Liver (tissue), 9 donors: Measurements from ENCODE around the gene ADAMTS14. TPM values are rescaled to one million over a fixed set of nuclear protein-coding genes. Genes with fewer than 3 reads are reported as not detected.

Source experiments
- DNase-seq: peaks from one replicate; pipeline ENCODE4 v3.0.0-alpha.2; 2017; ENCODE audit warnings: low spot score
- H3K27ac ChIP-seq, 2 donors: one replicate each; pipeline ENCODE4 v1.7.0; 2013; ENCODE audit warnings: inconsistent platforms in 2 of 2, low read length in 2 of 2, control low read depth in 1 of 2, low read depth in 1 of 2, mild to moderate bottlenecking in 1 of 2
- H3K27me3 ChIP-seq, 4 donors: one replicate each; pipeline versions ENCODE4 v1.6.1 to v1.7.0; 2013; ENCODE audit warnings: low read length in 3 of 4, inconsistent platforms in 1 of 4, mild to moderate bottlenecking in 1 of 4, moderate library complexity in 1 of 4; ENCODE audit not compliant: control insufficient read depth in 4 of 4, insufficient read depth in 4 of 4
- H3K36me3 ChIP-seq, 4 donors: one replicate each; pipeline versions ENCODE4 v1.6.1 to v1.7.0; 2013; ENCODE audit warnings: low read length in 3 of 4, mild to moderate bottlenecking in 3 of 4, low read depth in 1 of 4, moderate library complexity in 1 of 4; ENCODE audit not compliant: control insufficient read depth in 4 of 4, insufficient read depth in 3 of 4
- H3K4me1 ChIP-seq, 4 donors: one replicate each; pipeline versions ENCODE4 v1.6.1 to v1.7.0; 2013; ENCODE audit warnings: low read length in 3 of 4, mild to moderate bottlenecking in 3 of 4, moderate library complexity in 1 of 4; ENCODE audit not compliant: control insufficient read depth in 4 of 4, insufficient read depth in 4 of 4
- H3K4me3 ChIP-seq, 3 donors: one replicate each; pipeline versions ENCODE4 v1.6.1 to v1.7.0; 2013; ENCODE audit warnings: low read length in 3 of 3, control low read depth in 1 of 3, low read depth in 1 of 3, mild to moderate bottlenecking in 1 of 3
- H3K9ac ChIP-seq, 2 donors: one replicate each; pipeline ENCODE4 v1.7.0; 2013; ENCODE audit warnings: low read length in 2 of 2, mild to moderate bottlenecking in 2 of 2, moderate library complexity in 2 of 2, control low read depth in 1 of 2, low read depth in 1 of 2
- H3K9me3 ChIP-seq, 4 donors: one replicate each; pipeline versions ENCODE4 v1.6.1 to v1.7.0; 2013; ENCODE audit warnings: low read length in 3 of 4; ENCODE audit not compliant: control insufficient read depth in 4 of 4
- EGR1 ChIP-seq, 2 donors: IDR thresholded peaks; 2 replicates each; pipeline ENCODE4 v1.6.1; 2016 to 2018; ENCODE audit warnings: antibody characterized with exemption in 2 of 2, low read depth in 2 of 2
- FOXA1 ChIP-seq: IDR thresholded peaks from 2 replicates; pipeline ENCODE4 v1.6.1; 2016; ENCODE audit warnings: antibody characterized with exemption
- FOXA2 ChIP-seq: IDR thresholded peaks from 2 replicates; pipeline ENCODE4 v1.6.1; 2016; ENCODE audit warnings: antibody characterized with exemption
- GABPA ChIP-seq, 2 donors: IDR thresholded peaks in 1 of 2; conservative IDR thresholded peaks in 1 of 2; 2 replicates each; pipeline ENCODE4 v1.6.1; 2016; ENCODE audit warnings: antibody characterized with exemption in 2 of 2, mild to moderate bottlenecking in 1 of 2, moderate library complexity in 1 of 2
- HNF4A ChIP-seq, 2 donors: conservative IDR thresholded peaks; 2 replicates each; pipeline ENCODE4 v1.6.1; 2016; ENCODE audit warnings: antibody characterized with exemption in 2 of 2, mild to moderate bottlenecking in 2 of 2
- HNF4G ChIP-seq: IDR thresholded peaks from 2 replicates; pipeline ENCODE4 v1.6.1; 2016; ENCODE audit warnings: antibody characterized with exemption
- JUND ChIP-seq, 2 donors: IDR thresholded peaks; 2 replicates each; pipeline ENCODE4 v1.6.1; 2016; ENCODE audit warnings: antibody characterized with exemption in 2 of 2
- NR2F2 ChIP-seq: IDR thresholded peaks from 2 replicates; pipeline ENCODE4 v1.6.1; 2016; ENCODE audit warnings: antibody characterized with exemption
- RAD21 ChIP-seq, 2 donors: IDR thresholded peaks; 2 replicates each; pipeline ENCODE4 v1.6.1; 2016; ENCODE audit warnings: antibody characterized with exemption in 2 of 2, mild to moderate bottlenecking in 2 of 2
- RXRA ChIP-seq, 2 donors: IDR thresholded peaks; 2 replicates each; pipeline ENCODE4 v1.6.1; 2017 to 2018; ENCODE audit warnings: antibody characterized with exemption in 2 of 2, mild to moderate bottlenecking in 1 of 2
- SP1 ChIP-seq: IDR thresholded peaks from 2 replicates; pipeline ENCODE4 v1.6.1; 2018; ENCODE audit warnings: antibody characterized with exemption, mild to moderate bottlenecking
- YY1 ChIP-seq: IDR thresholded peaks from 2 replicates; pipeline ENCODE4 v1.6.1; 2016; ENCODE audit warnings: antibody characterized with exemption, mild to moderate bottlenecking
- WGBS: extraction: QIAGEN DNeasy Blood & Tissue Kit; methylation state at CpG from one replicate; pipeline ENCODE4 v1.1.7; 2013; 5-methylcytosine and 5-hydroxymethylcytosine counted together
- polyA plus RNA-seq, 2 donors: library from polyadenylated mRNA; stranded (reverse) in 1 of 2; unstranded in 1 of 2; fragments of 200-250 nt in 1 of 2; fragments of >200 nt in 1 of 2; fragmentation: Nextera tagmentation in 1 of 2; extraction: Ambion mirVana in 1 of 2; gene quantifications; one replicate each; pipeline versions ENCODE4 v1.2.1 to v1.2.3, GENCODE V29; 2013 to 2015
- total RNA-seq, 2 donors: library from RNA; depleted of rRNA; stranded (reverse); fragments of >200 nt; gene quantifications; one replicate each; pipeline ENCODE4 v1.2.3, GENCODE V29; 2014
- TF ChIP-seq, protein P1 (sequence below): IDR thresholded peaks from 2 replicates; pipeline ENCODE4 v1.6.1; 2016; ENCODE audit warnings: antibody characterized with exemption
- TF ChIP-seq, protein P2 (sequence below): IDR thresholded peaks from 2 replicates; pipeline ENCODE4 v1.6.1; 2016; ENCODE audit warnings: antibody characterized with exemption
- TF ChIP-seq, protein P3 (sequence below): IDR thresholded peaks from 2 replicates; pipeline ENCODE4 v1.6.1; 2016; ENCODE audit warnings: antibody characterized with exemption, mild to moderate bottlenecking
- TF ChIP-seq, protein P4 (sequence below): IDR thresholded peaks from 2 replicates; pipeline ENCODE4 v1.6.1; 2016; ENCODE audit warnings: antibody characterized with exemption
- TF ChIP-seq, protein P5 (sequence below): fragments of 150-350 bp; IDR thresholded peaks from 2 replicates; pipeline ENCODE4 v1.5.1; 2017; ENCODE audit warnings: improper control_type of control experiment, low read depth, low read length; ENCODE audit not compliant: missing input control
- donor health status: healthy.
- donor health status: healthy.
- donor health status: healthy.
- donor health status: healthy.
- donor health status: healthy.

ADAMTS14 gene
- total and polyA plus RNA-seq, 4 donors, result 0.09 to 0.33 (median 0.13) TPM

DNA sequence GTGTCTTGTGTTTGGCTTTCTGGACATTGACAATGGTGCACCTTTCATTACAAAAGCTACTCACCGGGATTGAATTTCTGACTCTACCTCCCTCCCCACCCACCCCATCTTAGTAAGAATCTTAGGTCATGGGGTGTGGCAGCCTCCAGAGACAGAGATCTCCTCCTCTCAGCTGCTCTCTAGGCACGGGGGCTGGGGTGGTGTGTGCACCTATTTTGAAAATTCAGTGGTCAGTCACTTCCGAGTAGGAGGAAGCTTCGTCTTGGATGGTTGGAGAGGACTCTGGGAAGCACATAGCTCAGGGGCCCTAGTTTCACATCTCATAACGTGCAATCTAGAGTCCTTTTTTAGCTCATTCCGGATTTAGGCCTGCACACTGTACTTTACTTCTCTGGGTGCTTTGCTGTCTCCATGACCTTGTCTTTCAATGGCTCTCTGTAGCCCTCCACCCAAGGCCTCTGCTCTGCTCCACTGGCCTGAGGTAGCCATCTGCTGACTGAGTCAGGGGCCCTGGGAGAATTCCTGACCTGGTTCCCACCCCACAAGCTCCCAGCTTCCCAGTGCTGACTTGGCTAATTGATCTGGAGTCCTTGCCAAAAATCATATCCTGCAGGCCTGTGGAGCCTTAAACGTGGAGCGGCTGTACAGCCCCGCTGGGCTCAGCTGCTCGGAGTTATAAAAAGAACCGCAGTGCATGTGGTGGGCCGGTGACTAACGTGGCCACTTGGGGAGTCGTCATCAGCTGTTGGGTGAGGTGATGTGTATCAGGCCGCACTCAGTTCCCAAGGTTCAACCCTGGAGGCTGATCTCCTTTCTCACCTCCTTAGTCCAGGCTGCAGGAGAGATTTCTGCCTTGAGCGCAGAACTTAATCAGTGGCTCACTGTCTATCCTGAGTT lies 19.3 kb upstream of the ADAMTS14 start:
- Histone ChIP-seq H3K9ac (no peak overlapping the region), H3K4me1 (no peaks in the 10 kb centered on the region), H3K27me3 (no peaks in the 10 kb centered on the region), H3K36me3 (no peaks in the 10 kb centered on the region), H3K27ac (peak overlapping the region in 1 of 2 donors; percentile 18), H3K4me3 (no peak overlapping the region), H3K9me3 (peaks cover 0 to 4% (median 2%) of the 10 kb centered on the region in 4 donors)
- WGBS, result 68% methylated on average over 16 of the region's 16 CpGs
- no peak for DNase-seq
- no peak for TF ChIP-seq HNF4G
- no peak for TF ChIP-seq SP1
- no peak for TF ChIP-seq NR2F2
- TF ChIP-seq YY1, result no peak
- TF ChIP-seq EGR1 (IDR thresholded peaks at IDR 0.05; ENCODE audit: low read depth in 2 of 2), result no peak
- TF ChIP-seq RXRA (IDR thresholded peaks at IDR 0.05), result no peak
- TF ChIP-seq RAD21 (IDR thresholded peaks at IDR 0.05), result no peak
- no peak for TF ChIP-seq HNF4A (conservative IDR thresholded peaks at IDR 0.05)
- no peak for TF ChIP-seq FOXA1
- TF ChIP-seq, protein P1, sequence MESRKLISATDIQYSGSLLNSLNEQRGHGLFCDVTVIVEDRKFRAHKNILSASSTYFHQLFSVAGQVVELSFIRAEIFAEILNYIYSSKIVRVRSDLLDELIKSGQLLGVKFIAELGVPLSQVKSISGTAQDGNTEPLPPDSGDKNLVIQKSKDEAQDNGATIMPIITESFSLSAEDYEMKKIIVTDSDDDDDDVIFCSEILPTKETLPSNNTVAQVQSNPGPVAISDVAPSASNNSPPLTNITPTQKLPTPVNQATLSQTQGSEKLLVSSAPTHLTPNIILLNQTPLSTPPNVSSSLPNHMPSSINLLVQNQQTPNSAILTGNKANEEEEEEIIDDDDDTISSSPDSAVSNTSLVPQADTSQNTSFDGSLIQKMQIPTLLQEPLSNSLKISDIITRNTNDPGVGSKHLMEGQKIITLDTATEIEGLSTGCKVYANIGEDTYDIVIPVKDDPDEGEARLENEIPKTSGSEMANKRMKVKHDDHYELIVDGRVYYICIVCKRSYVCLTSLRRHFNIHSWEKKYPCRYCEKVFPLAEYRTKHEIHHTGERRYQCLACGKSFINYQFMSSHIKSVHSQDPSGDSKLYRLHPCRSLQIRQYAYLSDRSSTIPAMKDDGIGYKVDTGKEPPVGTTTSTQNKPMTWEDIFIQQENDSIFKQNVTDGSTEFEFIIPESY, result no peak
- TF ChIP-seq, protein P2, sequence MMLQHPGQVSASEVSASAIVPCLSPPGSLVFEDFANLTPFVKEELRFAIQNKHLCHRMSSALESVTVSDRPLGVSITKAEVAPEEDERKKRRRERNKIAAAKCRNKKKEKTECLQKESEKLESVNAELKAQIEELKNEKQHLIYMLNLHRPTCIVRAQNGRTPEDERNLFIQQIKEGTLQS, result no peak
- TF ChIP-seq, protein P3, sequence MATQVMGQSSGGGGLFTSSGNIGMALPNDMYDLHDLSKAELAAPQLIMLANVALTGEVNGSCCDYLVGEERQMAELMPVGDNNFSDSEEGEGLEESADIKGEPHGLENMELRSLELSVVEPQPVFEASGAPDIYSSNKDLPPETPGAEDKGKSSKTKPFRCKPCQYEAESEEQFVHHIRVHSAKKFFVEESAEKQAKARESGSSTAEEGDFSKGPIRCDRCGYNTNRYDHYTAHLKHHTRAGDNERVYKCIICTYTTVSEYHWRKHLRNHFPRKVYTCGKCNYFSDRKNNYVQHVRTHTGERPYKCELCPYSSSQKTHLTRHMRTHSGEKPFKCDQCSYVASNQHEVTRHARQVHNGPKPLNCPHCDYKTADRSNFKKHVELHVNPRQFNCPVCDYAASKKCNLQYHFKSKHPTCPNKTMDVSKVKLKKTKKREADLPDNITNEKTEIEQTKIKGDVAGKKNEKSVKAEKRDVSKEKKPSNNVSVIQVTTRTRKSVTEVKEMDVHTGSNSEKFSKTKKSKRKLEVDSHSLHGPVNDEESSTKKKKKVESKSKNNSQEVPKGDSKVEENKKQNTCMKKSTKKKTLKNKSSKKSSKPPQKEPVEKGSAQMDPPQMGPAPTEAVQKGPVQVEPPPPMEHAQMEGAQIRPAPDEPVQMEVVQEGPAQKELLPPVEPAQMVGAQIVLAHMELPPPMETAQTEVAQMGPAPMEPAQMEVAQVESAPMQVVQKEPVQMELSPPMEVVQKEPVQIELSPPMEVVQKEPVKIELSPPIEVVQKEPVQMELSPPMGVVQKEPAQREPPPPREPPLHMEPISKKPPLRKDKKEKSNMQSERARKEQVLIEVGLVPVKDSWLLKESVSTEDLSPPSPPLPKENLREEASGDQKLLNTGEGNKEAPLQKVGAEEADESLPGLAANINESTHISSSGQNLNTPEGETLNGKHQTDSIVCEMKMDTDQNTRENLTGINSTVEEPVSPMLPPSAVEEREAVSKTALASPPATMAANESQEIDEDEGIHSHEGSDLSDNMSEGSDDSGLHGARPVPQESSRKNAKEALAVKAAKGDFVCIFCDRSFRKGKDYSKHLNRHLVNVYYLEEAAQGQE, result no peak
- no peak for TF ChIP-seq FOXA2
- TF ChIP-seq GABPA (IDR thresholded peaks at IDR 0.05 in 1 of 2, conservative IDR thresholded peaks at IDR 0.05 in 1 of 2), result no peak
- TF ChIP-seq JUND (IDR thresholded peaks at IDR 0.05), result no peak
- TF ChIP-seq, protein P4, sequence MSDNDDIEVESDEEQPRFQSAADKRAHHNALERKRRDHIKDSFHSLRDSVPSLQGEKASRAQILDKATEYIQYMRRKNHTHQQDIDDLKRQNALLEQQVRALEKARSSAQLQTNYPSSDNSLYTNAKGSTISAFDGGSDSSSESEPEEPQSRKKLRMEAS, result no peak
- TF ChIP-seq, protein P5, sequence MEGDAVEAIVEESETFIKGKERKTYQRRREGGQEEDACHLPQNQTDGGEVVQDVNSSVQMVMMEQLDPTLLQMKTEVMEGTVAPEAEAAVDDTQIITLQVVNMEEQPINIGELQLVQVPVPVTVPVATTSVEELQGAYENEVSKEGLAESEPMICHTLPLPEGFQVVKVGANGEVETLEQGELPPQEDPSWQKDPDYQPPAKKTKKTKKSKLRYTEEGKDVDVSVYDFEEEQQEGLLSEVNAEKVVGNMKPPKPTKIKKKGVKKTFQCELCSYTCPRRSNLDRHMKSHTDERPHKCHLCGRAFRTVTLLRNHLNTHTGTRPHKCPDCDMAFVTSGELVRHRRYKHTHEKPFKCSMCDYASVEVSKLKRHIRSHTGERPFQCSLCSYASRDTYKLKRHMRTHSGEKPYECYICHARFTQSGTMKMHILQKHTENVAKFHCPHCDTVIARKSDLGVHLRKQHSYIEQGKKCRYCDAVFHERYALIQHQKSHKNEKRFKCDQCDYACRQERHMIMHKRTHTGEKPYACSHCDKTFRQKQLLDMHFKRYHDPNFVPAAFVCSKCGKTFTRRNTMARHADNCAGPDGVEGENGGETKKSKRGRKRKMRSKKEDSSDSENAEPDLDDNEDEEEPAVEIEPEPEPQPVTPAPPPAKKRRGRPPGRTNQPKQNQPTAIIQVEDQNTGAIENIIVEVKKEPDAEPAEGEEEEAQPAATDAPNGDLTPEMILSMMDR, result no peak
